H9 (cell line): ENCODE data around the gene PDE1C. TPM values are rescaled to one million over a fixed set of nuclear protein-coding genes. Genes with fewer than 3 reads are reported as not detected.

ENCODE experiments used
- DNase-seq: peaks from one replicate; pipeline ENCODE4 v3.0.0-alpha.2; 2017
- H2AFZ ChIP-seq: one replicate; pipeline ENCODE4 v1.6.1; 2013; ENCODE audit warnings: mild to moderate bottlenecking, low read length, control low read depth, moderate library complexity
- H2AK5ac ChIP-seq: 2 replicates; pipeline ENCODE4 v1.6.1; 2013; ENCODE audit warnings: low read length, control low read depth, mixed read lengths; ENCODE audit not compliant: insufficient read length
- H2BK120ac ChIP-seq: one replicate; pipeline ENCODE4 v1.6.1; 2013; ENCODE audit warnings: low read depth, mild to moderate bottlenecking, low read length, control low read depth, inconsistent platforms; ENCODE audit not compliant: poor library complexity, severe bottlenecking
- H2BK12ac ChIP-seq: 2 replicates; pipeline ENCODE4 v1.6.1; 2013; ENCODE audit warnings: low read length, control low read depth, mixed read lengths, low read depth; ENCODE audit not compliant: insufficient read length
- H2BK15ac ChIP-seq: 2 replicates; pipeline ENCODE4 v1.6.1; 2013; ENCODE audit warnings: low read depth, low read length, control low read depth
- H2BK20ac ChIP-seq: one replicate; pipeline ENCODE4 v1.6.1; 2013; ENCODE audit warnings: low read depth, mild to moderate bottlenecking, low read length, control low read depth, inconsistent platforms; ENCODE audit not compliant: poor library complexity, severe bottlenecking
- H2BK5ac ChIP-seq: 2 replicates; pipeline ENCODE4 v1.6.1; 2013; ENCODE audit warnings: low read length, control low read depth, mixed read lengths; ENCODE audit not compliant: insufficient read length
- H3K14ac ChIP-seq: 2 replicates; pipeline ENCODE4 v1.6.1; 2013; ENCODE audit warnings: low read length, control low read depth; ENCODE audit not compliant: insufficient read depth
- H3K18ac ChIP-seq: 2 replicates; pipeline ENCODE4 v1.6.1; 2013; ENCODE audit warnings: low read depth, mild to moderate bottlenecking, mixed read lengths, low read length, control low read depth; ENCODE audit not compliant: insufficient read length
- H3K23ac ChIP-seq: 2 replicates; pipeline ENCODE4 v1.6.1; 2013; ENCODE audit warnings: low read length, control low read depth, mixed read lengths, low read depth; ENCODE audit not compliant: insufficient read length
- H3K23me2 ChIP-seq: 2 replicates; pipeline ENCODE4 v1.6.1; 2013; ENCODE audit warnings: low read depth, mild to moderate bottlenecking, mixed read lengths, low read length, control low read depth; ENCODE audit not compliant: insufficient read length, poor library complexity, severe bottlenecking
- H3K27ac ChIP-seq: 2 replicates; pipeline ENCODE4 v1.5.1; 2013; ENCODE audit warnings: low read length, control low read depth, mixed read lengths, low read depth; ENCODE audit not compliant: insufficient read length
- H3K27me3 ChIP-seq: 2 replicates; pipeline ENCODE4 v1.6.1; 2013; ENCODE audit warnings: low read length, control low read depth, inconsistent platforms; ENCODE audit not compliant: insufficient read depth
- H3K4ac ChIP-seq: 2 replicates; pipeline ENCODE4 v1.6.1; 2013; ENCODE audit warnings: low read depth, mild to moderate bottlenecking, control low read depth, inconsistent platforms, low read length, moderate library complexity
- H3K4me1 ChIP-seq: 2 replicates; pipeline ENCODE4 v1.6.1; 2013; ENCODE audit warnings: low read length, control low read depth, inconsistent platforms; ENCODE audit not compliant: insufficient read depth
- H3K4me2 ChIP-seq: 2 replicates; pipeline ENCODE4 v1.6.1; 2013; ENCODE audit warnings: low read length, control low read depth, mixed read lengths; ENCODE audit not compliant: insufficient read length, insufficient read depth
- H3K56ac ChIP-seq: 2 replicates; pipeline ENCODE4 v1.6.1; 2013; ENCODE audit warnings: low read depth, mild to moderate bottlenecking, mixed read lengths, low read length, control low read depth; ENCODE audit not compliant: insufficient read length
- H3K79me1 ChIP-seq: 2 replicates; pipeline ENCODE4 v1.6.1; 2013; ENCODE audit warnings: low read depth, mild to moderate bottlenecking, moderate library complexity, low read length, control low read depth, inconsistent platforms; ENCODE audit not compliant: insufficient read depth, poor library complexity, severe bottlenecking
- H3K79me2 ChIP-seq: 2 replicates; pipeline ENCODE4 v1.6.1; 2013; ENCODE audit warnings: low read length, control low read depth, inconsistent platforms; ENCODE audit not compliant: insufficient read depth
- H3K9ac ChIP-seq: 2 replicates; pipeline ENCODE4 v1.6.1; 2013; ENCODE audit warnings: low read length, control low read depth, mixed read lengths; ENCODE audit not compliant: insufficient read length; ENCODE audit errors: extremely low read depth
- H3K9me3 ChIP-seq: one replicate; pipeline ENCODE4 v1.6.1; 2013; ENCODE audit warnings: low read depth, low read length, inconsistent platforms; ENCODE audit not compliant: control insufficient read depth
- H3T11ph ChIP-seq: one replicate; pipeline ENCODE4 v1.6.1; 2013; ENCODE audit warnings: mild to moderate bottlenecking, low read length, control low read depth, inconsistent platforms
- H4K20me1 ChIP-seq: one replicate; pipeline ENCODE4 v1.6.1; 2013; ENCODE audit not compliant: control insufficient read depth, insufficient read length, insufficient read depth
- H4K5ac ChIP-seq: 2 replicates; pipeline ENCODE4 v1.6.1; 2013; ENCODE audit warnings: low read depth, mild to moderate bottlenecking, mixed read lengths, low read length, control low read depth; ENCODE audit not compliant: insufficient read length
- H4K8ac ChIP-seq: replicated peaks from 2 replicates; pipeline ENCODE4 v1.6.1; 2013; ENCODE audit warnings: low read length, control low read depth, mixed read lengths, low read depth; ENCODE audit not compliant: insufficient read length
- H4K91ac ChIP-seq: 2 replicates; pipeline ENCODE4 v1.6.1; 2013; ENCODE audit warnings: low read depth, mild to moderate bottlenecking, moderate library complexity, mixed read lengths, low read length, control low read depth; ENCODE audit not compliant: insufficient read length
- H3K27ac Mint-ChIP-seq, 3 experiments: 2 replicates in 2 of 3; 3 replicates in 1 of 3; pipeline ENCODE4 v1.8.0; 2020 to 2021; ENCODE audit warnings: mixed read lengths in 3 of 3, mild to moderate bottlenecking in 1 of 3, moderate library complexity in 1 of 3
- H3K27me3 Mint-ChIP-seq: 2 replicates; pipeline ENCODE4 v1.8.0; 2021; ENCODE audit warnings: low read depth, mild to moderate bottlenecking, moderate library complexity, mixed read lengths
- H3K36me3 Mint-ChIP-seq, 3 experiments: 2 replicates in 2 of 3; 3 replicates in 1 of 3; pipeline ENCODE4 v1.8.0; 2020 to 2021; ENCODE audit warnings: low read depth in 3 of 3, mixed read lengths in 3 of 3; ENCODE audit not compliant: insufficient read depth in 1 of 3
- H3K4me1 Mint-ChIP-seq, 2 experiments: 2 replicates each; pipeline ENCODE4 v1.8.0; 2020; ENCODE audit warnings: mixed read lengths in 2 of 2
- H3K4me3 Mint-ChIP-seq, 2 experiments: 2 replicates in 1 of 2; 3 replicates in 1 of 2; pipeline ENCODE4 v1.8.0; 2020 to 2021; ENCODE audit warnings: mild to moderate bottlenecking in 2 of 2, mixed read lengths in 2 of 2, moderate library complexity in 1 of 2
- H3K9me3 Mint-ChIP-seq, 2 experiments: 2 replicates in 1 of 2; 3 replicates in 1 of 2; pipeline ENCODE4 v1.8.0; 2020; ENCODE audit warnings: mild to moderate bottlenecking in 2 of 2, mixed read lengths in 2 of 2, moderate library complexity in 1 of 2
- WGBS: extraction: QIAGEN DNeasy Blood & Tissue Kit; methylation state at CpG from one replicate; pipeline ENCODE4 v1.1.7; 2013; ENCODE audit warnings: missing lambda C conversion rate, low lambda C conversion rate, mixed read lengths; ENCODE audit not compliant: insufficient read length; ENCODE audit errors: extremely low coverage; 5-methylcytosine and 5-hydroxymethylcytosine counted together
- total RNA-seq: library from RNA; stranded (reverse); gene quantifications from 2 replicates; pipeline ENCODE4 v1.2.1, GENCODE V29; 2021
- TF ChIP-seq, protein P1 (sequence below): fragments of 200-600 bp; sonication (generic); conservative IDR thresholded peaks from 3 replicates; pipeline ENCODE4 v1.8.0; 2021; ENCODE audit warnings: antibody characterized with exemption, mild to moderate bottlenecking

PDE1C gene
- total RNA-seq, 1 experiment from 2014 or later: 0.17 TPM

DNA sequence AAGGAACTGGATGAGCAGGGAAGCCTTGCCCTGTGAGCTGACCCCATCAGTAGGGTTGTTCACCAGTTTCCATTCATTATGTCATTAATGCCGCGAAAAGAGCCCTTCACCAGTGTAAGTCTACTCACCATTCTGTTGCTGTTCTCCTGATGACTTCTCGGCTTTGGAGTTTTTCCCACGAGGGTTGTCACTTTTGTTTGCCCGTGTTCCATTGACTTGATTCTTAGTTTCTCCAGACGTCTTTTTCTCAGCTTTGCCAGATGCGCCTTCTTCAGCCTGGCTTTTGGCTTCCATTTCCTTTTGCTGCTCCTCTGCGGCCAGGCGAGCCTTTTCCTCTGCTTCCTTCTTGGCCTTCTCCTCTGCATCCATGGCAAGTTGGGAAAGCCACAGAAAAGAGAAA, 254.4 kb downstream of the PDE1C start:
- no peak overlapping the region for H3K56ac ChIP-seq
- no peak for DNase-seq
- no peaks in the 10 kb centered on the region for H3K23me2 ChIP-seq
- no peak overlapping the region for H2BK15ac ChIP-seq
- Mint-ChIP-seq H3K9me3 (no peaks in the 10 kb centered on the region), H3K4me1 (peaks cover 4 to 5% of the 10 kb centered on the region in 2 experiments), H3K27me3 (peaks cover 32% of the 10 kb centered on the region), H3K36me3 (no peaks in the 10 kb centered on the region), H3K4me3 (no peak overlapping the region), H3K27ac (peak overlapping the region in 1 of 3 experiments; percentile 68; a peak in 1 of 7 replicates)
- no peaks in the 10 kb centered on the region for H3K79me2 ChIP-seq
- TF ChIP-seq, protein P1, sequence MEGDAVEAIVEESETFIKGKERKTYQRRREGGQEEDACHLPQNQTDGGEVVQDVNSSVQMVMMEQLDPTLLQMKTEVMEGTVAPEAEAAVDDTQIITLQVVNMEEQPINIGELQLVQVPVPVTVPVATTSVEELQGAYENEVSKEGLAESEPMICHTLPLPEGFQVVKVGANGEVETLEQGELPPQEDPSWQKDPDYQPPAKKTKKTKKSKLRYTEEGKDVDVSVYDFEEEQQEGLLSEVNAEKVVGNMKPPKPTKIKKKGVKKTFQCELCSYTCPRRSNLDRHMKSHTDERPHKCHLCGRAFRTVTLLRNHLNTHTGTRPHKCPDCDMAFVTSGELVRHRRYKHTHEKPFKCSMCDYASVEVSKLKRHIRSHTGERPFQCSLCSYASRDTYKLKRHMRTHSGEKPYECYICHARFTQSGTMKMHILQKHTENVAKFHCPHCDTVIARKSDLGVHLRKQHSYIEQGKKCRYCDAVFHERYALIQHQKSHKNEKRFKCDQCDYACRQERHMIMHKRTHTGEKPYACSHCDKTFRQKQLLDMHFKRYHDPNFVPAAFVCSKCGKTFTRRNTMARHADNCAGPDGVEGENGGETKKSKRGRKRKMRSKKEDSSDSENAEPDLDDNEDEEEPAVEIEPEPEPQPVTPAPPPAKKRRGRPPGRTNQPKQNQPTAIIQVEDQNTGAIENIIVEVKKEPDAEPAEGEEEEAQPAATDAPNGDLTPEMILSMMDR: no peak
- WGBS: no CpG with 5 or more reads among the region's 9 CpGs
- no peak overlapping the region for H3K4me2 ChIP-seq
- no peak overlapping the region for H2BK5ac ChIP-seq
- H4K5ac ChIP-seq: no peak overlapping the region
- H3K27ac ChIP-seq: no peak overlapping the region
- H3K9ac ChIP-seq: no peak overlapping the region
- H2AFZ ChIP-seq: peak overlapping the region; percentile 22
- H2BK12ac ChIP-seq: no peak overlapping the region
- no peaks in the 10 kb centered on the region for H4K20me1 ChIP-seq
- H3K27me3 ChIP-seq: no peaks in the 10 kb centered on the region
- H3K18ac ChIP-seq: no peak overlapping the region
- H2BK20ac ChIP-seq: no peak overlapping the region
- no peak overlapping the region for H2BK120ac ChIP-seq
- H3K79me1 ChIP-seq: no peaks in the 10 kb centered on the region
- H3K23ac ChIP-seq: no peak overlapping the region
- no peak overlapping the region for H3K4ac ChIP-seq
- no peak overlapping the region for H2AK5ac ChIP-seq
- no peak overlapping the region for H4K91ac ChIP-seq
- no peaks in the 10 kb centered on the region for H3K9me3 ChIP-seq
- no peak overlapping the region for H3T11ph ChIP-seq
- no peaks in the 10 kb centered on the region; the same call in 1 of the 2 replicates for H3K4me1 ChIP-seq
- no peak overlapping the region for H3K14ac ChIP-seq
- no peak overlapping the region for H4K8ac ChIP-seq
